ENCODE measurements around the gene SYTL1.

SYTL1 gene

GRCh38 chr1:27392096-27392777, 50.4 kb downstream of the SYTL1 start, which contains the start of gene GPR3:
Gene GPR3 (plus strand): TSS chr1:27392622. CDS start chr1:27393799, 1,177 bp downstream.
- peak; percentile 91 for DNase-seq

- DNase-seq: no peak
Measured at GRCh38 chr1:27392778-27393635, 51.2 kb downstream of the SYTL1 start.

- DNase-seq: no peak
Measured at GRCh38 chr1:27393641-27394281, 51.9 kb downstream of the SYTL1 start.

GRCh38 chr1:27394282-27394658, 52.4 kb downstream of the SYTL1 start:
- no peak for DNase-seq

GRCh38 chr1:27394925-27395324, 53.1 kb downstream of the SYTL1 start:
- no peak for DNase-seq

GRCh38 chr1:27395441-27396195, 53.8 kb downstream of the SYTL1 start:
- peak; percentile 75 for DNase-seq

GRCh38 chr1:27397110-27397509, 55.3 kb downstream of the SYTL1 start:
- no peak for DNase-seq

GRCh38 chr1:27397749-27398148, 55.9 kb downstream of the SYTL1 start:
- no peak for DNase-seq

GRCh38 chr1:27398405-27399149, 56.8 kb downstream of the SYTL1 start:
- no peak for DNase-seq

GRCh38 chr1:27399251-27400025, 57.6 kb downstream of the SYTL1 start:
- no peak for DNase-seq

GRCh38 chr1:27400082-27400962, 58.5 kb downstream of the SYTL1 start:
- DNase-seq: no peak

GRCh38 chr1:27400963-27401341, 59.1 kb downstream of the SYTL1 start:
- no peak for DNase-seq

- no peak for DNase-seq
Measured at GRCh38 chr1:27402349-27402754, 60.5 kb downstream of the SYTL1 start.

GRCh38 chr1:27403065-27403726, 61.4 kb downstream of the SYTL1 start:
- DNase-seq: peak; percentile 33

Data from activated gamma-delta T cell treated with Interleukin-2 at 50 U/mL for 16 hours (primary cell).